Measurements from ENCODE around the gene PALLD.

The PALLD gene

GRCh38 chr4:168787801-168788595, 291.1 kb downstream of the PALLD start:
- no peak for TF ChIP-seq CTCF (IDR thresholded peaks at IDR 0.05; ENCODE audit: low read depth, low read length)
- H3K4me3 ChIP-seq (ENCODE audit: low read depth, low read length): no peak overlapping the region

GRCh38 chr4:168790898-168791297, 294.0 kb downstream of the PALLD start:
- no peak for TF ChIP-seq CTCF (IDR thresholded peaks at IDR 0.05; ENCODE audit: low read depth, low read length)
- no peak overlapping the region for H3K4me3 ChIP-seq (ENCODE audit: low read depth, low read length)

- no peak for TF ChIP-seq CTCF (IDR thresholded peaks at IDR 0.05; ENCODE audit: low read depth, low read length)
- H3K4me3 ChIP-seq (ENCODE audit: low read depth, low read length): no peak overlapping the region
Measured at GRCh38 chr4:168791376-168791775, 294.5 kb downstream of the PALLD start.

- TF ChIP-seq CTCF (IDR thresholded peaks at IDR 0.05; ENCODE audit: low read depth, low read length): no peak
- no peak overlapping the region for H3K4me3 ChIP-seq (ENCODE audit: low read depth, low read length)
Measured at GRCh38 chr4:168793542-168793941, 296.7 kb downstream of the PALLD start.

- H3K4me3 ChIP-seq (ENCODE audit: low read depth, low read length): no peak overlapping the region
- TF ChIP-seq CTCF (IDR thresholded peaks at IDR 0.05; ENCODE audit: low read depth, low read length): no peak
Measured at GRCh38 chr4:168794092-168794707, 297.3 kb downstream of the PALLD start.

- no peak overlapping the region for H3K4me3 ChIP-seq (ENCODE audit: low read depth, low read length)
- no peak for TF ChIP-seq CTCF (IDR thresholded peaks at IDR 0.05; ENCODE audit: low read depth, low read length)
Measured at GRCh38 chr4:168794881-168795280, 298.0 kb downstream of the PALLD start.

- no peak for TF ChIP-seq CTCF (IDR thresholded peaks at IDR 0.05; ENCODE audit: low read depth, low read length)
Measured at GRCh38 chr4:168795346-168795745, 298.5 kb downstream of the PALLD start.

More at GRCh38 chr4:168795346-168795745, 298.5 kb downstream of the PALLD start:
- no peak overlapping the region for H3K4me3 ChIP-seq (ENCODE audit: low read depth, low read length)

Data from WI38 (cell line).